SK-MEL-5 (cell line): ENCODE data around the gene LHX5. TPM values are rescaled to one million over a fixed set of nuclear protein-coding genes. Genes with fewer than 3 reads are reported as not detected.

Experiments
- total RNA-seq: library from RNA; depleted of rRNA; stranded (reverse); fragments of >200 nt; shearing (Covaris generic); gene quantifications from 2 replicates; pipeline ENCODE4 v1.2.3, GENCODE V29; 2014; rRNA removed

LHX5 gene
- total RNA-seq, 1 experiment from 2014 or later: 0.03 TPM

Other genes with a start within 250 kb of the LHX5 start
- 3.9 and 5.1 TPM in 2 replicates for gene SLC8B1, start 136.8 kb downstream of the LHX5 start, total RNA-seq
- 28.3 and 30.2 TPM in 2 replicates for gene PLBD2, start 113.3 kb downstream of the LHX5 start, total RNA-seq
- not detected in 2 replicates for gene SDS, start 68.0 kb downstream of the LHX5 start, total RNA-seq
- gene SDSL, start 49.5 kb downstream of the LHX5 start, total RNA-seq: 8.3 and 8.6 TPM in 2 replicates